ENCODE results near the gene TTBK1.

DNA sequence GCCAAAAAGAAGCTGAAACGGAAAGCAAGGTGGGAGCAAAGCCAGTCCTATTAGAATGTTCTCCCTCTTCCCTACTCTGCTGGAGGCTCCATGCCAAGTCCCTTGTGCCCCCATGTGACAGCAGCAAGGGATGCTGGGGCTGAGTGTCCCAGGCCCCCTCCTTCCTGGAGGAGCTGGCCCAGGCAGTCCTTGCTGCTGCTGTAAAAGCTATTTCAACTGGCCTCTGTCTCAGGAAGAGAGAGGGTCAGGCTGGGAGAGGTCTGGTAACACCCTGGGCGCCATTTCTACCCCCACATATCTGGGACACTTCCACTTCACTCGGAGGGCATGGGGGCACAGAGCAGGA, 25.0 kb downstream of the TTBK1 start:
- TF ChIP-seq, protein P1, sequence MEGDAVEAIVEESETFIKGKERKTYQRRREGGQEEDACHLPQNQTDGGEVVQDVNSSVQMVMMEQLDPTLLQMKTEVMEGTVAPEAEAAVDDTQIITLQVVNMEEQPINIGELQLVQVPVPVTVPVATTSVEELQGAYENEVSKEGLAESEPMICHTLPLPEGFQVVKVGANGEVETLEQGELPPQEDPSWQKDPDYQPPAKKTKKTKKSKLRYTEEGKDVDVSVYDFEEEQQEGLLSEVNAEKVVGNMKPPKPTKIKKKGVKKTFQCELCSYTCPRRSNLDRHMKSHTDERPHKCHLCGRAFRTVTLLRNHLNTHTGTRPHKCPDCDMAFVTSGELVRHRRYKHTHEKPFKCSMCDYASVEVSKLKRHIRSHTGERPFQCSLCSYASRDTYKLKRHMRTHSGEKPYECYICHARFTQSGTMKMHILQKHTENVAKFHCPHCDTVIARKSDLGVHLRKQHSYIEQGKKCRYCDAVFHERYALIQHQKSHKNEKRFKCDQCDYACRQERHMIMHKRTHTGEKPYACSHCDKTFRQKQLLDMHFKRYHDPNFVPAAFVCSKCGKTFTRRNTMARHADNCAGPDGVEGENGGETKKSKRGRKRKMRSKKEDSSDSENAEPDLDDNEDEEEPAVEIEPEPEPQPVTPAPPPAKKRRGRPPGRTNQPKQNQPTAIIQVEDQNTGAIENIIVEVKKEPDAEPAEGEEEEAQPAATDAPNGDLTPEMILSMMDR (IDR thresholded peaks at IDR 0.05 in 8 of 11, conservative IDR thresholded peaks at IDR 0.05 in 3 of 11): no peak
- peak in 1 of 3 donors; percentile 28 for TF ChIP-seq POLR2AphosphoS5 (IDR thresholded peaks at IDR 0.05)
- no peak for TF ChIP-seq POLR2A (IDR thresholded peaks at IDR 0.05)
